Transverse colon (tissue), 4 donors: ENCODE measurements around the gene TBC1D20.

ENCODE experiments used
- POLR2A ChIP-seq: fragments of 450-650 bp; IDR thresholded peaks from one replicate; pipeline ENCODE4 v1.6.1; 2016; ENCODE audit warnings: antibody characterized with exemption, mild to moderate bottlenecking, moderate library complexity
- POLR2AphosphoS5 ChIP-seq, 3 donors: sonication (generic); formaldehyde crosslinking; IDR thresholded peaks; one replicate each; pipeline ENCODE4 v1.6.1; 2016; ENCODE audit warnings: antibody characterized with exemption in 3 of 3
- TF ChIP-seq, protein P1 (sequence below), 5 experiments: fragments of 200-600 bp in 3 of 5; fragments of 450-650 bp in 2 of 5; sonication (generic) in 3 of 5; IDR thresholded peaks; 1 replicate in 2 of 5; 2 replicates in 3 of 5; pipeline ENCODE4 v1.5.1; 2016 to 2017; ENCODE audit warnings: antibody characterized with exemption in 5 of 5, inconsistent platforms in 3 of 5, mild to moderate bottlenecking in 2 of 5, moderate library complexity in 1 of 5

DNA sequence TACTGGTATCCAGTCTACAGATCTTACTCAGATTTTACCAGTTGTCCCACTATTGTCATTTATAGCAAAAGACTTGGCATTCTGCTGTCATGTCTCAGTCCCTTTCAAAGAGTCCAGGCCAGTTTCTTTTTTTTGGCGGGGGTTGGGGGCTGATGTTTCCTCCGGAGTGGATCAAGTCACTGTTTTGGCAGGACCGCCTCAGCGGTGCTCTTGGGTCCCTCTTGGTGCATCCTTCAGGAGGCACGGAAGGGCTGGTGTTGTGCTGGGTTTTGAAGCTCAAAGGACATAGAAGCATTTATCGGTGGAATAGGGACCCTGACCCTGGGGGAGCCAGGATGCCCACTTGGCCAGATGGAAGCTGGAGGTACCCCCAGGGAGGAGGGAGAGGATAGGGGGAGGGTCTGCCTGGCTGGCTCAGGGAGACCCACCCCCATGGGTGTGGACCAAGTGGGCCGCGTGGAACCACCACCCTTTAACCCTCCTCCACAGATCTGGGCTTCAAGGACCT lies 43.4 kb downstream of the TBC1D20 start:
- TF ChIP-seq, protein P1, sequence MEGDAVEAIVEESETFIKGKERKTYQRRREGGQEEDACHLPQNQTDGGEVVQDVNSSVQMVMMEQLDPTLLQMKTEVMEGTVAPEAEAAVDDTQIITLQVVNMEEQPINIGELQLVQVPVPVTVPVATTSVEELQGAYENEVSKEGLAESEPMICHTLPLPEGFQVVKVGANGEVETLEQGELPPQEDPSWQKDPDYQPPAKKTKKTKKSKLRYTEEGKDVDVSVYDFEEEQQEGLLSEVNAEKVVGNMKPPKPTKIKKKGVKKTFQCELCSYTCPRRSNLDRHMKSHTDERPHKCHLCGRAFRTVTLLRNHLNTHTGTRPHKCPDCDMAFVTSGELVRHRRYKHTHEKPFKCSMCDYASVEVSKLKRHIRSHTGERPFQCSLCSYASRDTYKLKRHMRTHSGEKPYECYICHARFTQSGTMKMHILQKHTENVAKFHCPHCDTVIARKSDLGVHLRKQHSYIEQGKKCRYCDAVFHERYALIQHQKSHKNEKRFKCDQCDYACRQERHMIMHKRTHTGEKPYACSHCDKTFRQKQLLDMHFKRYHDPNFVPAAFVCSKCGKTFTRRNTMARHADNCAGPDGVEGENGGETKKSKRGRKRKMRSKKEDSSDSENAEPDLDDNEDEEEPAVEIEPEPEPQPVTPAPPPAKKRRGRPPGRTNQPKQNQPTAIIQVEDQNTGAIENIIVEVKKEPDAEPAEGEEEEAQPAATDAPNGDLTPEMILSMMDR (IDR thresholded peaks at IDR 0.05) = no peak
- TF ChIP-seq POLR2AphosphoS5 (IDR thresholded peaks at IDR 0.05) (no peak), POLR2A (no peak)
